ENCODE measurements around the gene DPEP1.

DPEP1 gene

GRCh38 chr16:89639385-89639784, 25.9 kb downstream of the DPEP1 start:
- CTCF ChIA-PET: interaction anchor here (0.7 to 3.6 kb wide), 5 partner anchors 16 to 81 kb away, joined by 3 to 34 read pairs (median 3); partner anchors contain the start of gene CPNE7
- POLR2A ChIA-PET: interaction anchor here (1.1 kb wide), 1 partner anchor 75 kb away, joined by 4 read pairs; no protein-coding TSS in a partner anchor
- no peak overlapping the region for H3K4me3 ChIP-seq (ENCODE audit: low read depth, low read length)
- TF ChIP-seq, protein P1, sequence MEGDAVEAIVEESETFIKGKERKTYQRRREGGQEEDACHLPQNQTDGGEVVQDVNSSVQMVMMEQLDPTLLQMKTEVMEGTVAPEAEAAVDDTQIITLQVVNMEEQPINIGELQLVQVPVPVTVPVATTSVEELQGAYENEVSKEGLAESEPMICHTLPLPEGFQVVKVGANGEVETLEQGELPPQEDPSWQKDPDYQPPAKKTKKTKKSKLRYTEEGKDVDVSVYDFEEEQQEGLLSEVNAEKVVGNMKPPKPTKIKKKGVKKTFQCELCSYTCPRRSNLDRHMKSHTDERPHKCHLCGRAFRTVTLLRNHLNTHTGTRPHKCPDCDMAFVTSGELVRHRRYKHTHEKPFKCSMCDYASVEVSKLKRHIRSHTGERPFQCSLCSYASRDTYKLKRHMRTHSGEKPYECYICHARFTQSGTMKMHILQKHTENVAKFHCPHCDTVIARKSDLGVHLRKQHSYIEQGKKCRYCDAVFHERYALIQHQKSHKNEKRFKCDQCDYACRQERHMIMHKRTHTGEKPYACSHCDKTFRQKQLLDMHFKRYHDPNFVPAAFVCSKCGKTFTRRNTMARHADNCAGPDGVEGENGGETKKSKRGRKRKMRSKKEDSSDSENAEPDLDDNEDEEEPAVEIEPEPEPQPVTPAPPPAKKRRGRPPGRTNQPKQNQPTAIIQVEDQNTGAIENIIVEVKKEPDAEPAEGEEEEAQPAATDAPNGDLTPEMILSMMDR (IDR thresholded peaks at IDR 0.05; ENCODE audit: insufficient read depth, low read length, missing control alignments): no peak
- DNase-seq (ENCODE audit: low read depth, low spot score): no peak

DNA sequence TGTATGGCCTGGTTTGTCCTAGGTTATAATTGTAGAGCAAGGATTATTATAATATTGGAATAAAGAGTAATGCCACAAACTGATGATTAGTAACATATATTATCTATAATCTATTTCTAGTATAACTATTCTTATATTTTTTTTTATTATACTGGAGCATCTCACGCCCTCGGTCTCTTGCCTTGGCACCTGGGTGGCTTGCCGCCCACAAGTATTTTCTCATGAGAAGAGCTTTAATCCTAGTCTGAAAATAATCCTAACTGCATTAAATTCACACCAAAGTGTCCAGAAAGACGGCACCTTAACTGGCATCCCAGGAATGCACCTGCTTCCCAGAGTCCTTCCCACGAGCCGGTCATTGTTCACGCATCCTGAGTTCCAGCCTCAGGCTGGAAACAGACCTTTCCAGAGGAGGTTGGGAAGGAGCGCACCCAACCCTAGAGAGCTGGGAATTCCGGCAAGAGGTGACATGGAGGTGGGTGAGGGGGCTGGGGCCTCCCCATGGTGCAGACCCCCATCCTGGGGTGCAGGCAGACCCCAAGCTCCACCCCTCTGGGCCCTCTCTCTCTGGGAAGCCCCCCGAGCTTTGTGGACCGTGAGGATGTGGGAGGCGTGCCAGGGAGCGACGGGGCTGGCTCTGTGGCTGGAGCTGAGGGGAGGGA, 28.1 kb downstream of the DPEP1 start:
- no peak for DNase-seq (ENCODE audit: low read depth, low spot score)
- ChIA-PET POLR2A (interaction anchor here (0.7 to 0.9 kb wide), 2 partner anchors 59 to 67 kb away, joined by 3 read pairs; no protein-coding TSS in a partner anchor), CTCF (interaction anchor here (0.7 to 3.8 kb wide), 32 partner anchors 8 to 449 kb away, joined by 3 to 34 read pairs (median 4); partner anchors contain the start of genes CPNE7 and DPEP1)
- TF ChIP-seq, protein P1 (IDR thresholded peaks at IDR 0.05; ENCODE audit: insufficient read depth, low read length, missing control alignments): no peak
- no peak overlapping the region for H3K4me3 ChIP-seq (ENCODE audit: low read depth, low read length)

GRCh38 chr16:89642574-89642973, 29.1 kb downstream of the DPEP1 start:
- CTCF ChIA-PET: interaction anchor here (0.7 to 3.8 kb wide), 16 partner anchors 9 to 450 kb away, joined by 3 to 34 read pairs (median 4); partner anchors contain the start of gene CPNE7
- POLR2A ChIA-PET: interaction anchor here (0.9 kb wide), 1 partner anchor 40 kb away, joined by 3 read pairs; no protein-coding TSS in a partner anchor

GRCh38 chr16:89643769-89644300, 30.4 kb downstream of the DPEP1 start:
- CTCF ChIA-PET: interaction anchor here (0.9 to 3.8 kb wide), 5 partner anchors 11 to 86 kb away, joined by 3 to 24 read pairs (median 8); no protein-coding TSS in a partner anchor
- POLR2A ChIA-PET: no interaction called here
- no peak for DNase-seq (ENCODE audit: low read depth, low spot score)

More at GRCh38 chr16:89642574-89642973, 29.1 kb downstream of the DPEP1 start:
- TF ChIP-seq, protein P1 (IDR thresholded peaks at IDR 0.05; ENCODE audit: insufficient read depth, low read length, missing control alignments): no peak
- no peak overlapping the region for H3K4me3 ChIP-seq (ENCODE audit: low read depth, low read length)
- no peak for DNase-seq (ENCODE audit: low read depth, low spot score)

DNA sequence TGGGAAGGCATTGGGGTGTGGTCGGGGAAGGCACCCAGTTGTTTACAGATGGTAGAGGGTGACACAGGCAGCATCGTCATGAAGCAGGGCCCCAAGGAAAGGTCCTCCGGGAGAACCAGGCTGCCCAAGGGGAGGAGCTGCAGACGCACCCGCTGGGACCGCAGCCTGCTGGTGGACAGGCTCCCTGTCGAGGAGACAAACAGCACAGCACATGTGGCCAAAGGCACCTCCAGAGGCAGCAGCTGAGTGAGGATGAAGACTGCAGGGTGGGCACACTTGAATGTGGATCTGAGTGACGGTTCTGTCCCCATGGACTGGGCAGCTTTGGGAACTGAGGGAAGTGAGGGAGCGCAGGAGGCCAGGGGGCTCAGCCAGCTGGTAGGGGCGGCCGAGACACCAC, 31.7 kb downstream of the DPEP1 start:
- TF ChIP-seq, protein P1 (IDR thresholded peaks at IDR 0.05; ENCODE audit: insufficient read depth, low read length, missing control alignments): no peak
- CTCF ChIA-PET: interaction anchor here (1.1 to 1.5 kb wide), 2 partner anchors 73 to 87 kb away, joined by 4 to 7 read pairs; no protein-coding TSS in a partner anchor

More at GRCh38 chr16:89643769-89644300, 30.4 kb downstream of the DPEP1 start:
- TF ChIP-seq, protein P1 (IDR thresholded peaks at IDR 0.05; ENCODE audit: insufficient read depth, low read length, missing control alignments): no peak
- H3K4me3 ChIP-seq (ENCODE audit: low read depth, low read length): no peak overlapping the region

GRCh38 chr16:89646270-89646669, 32.8 kb downstream of the DPEP1 start:
- ChIA-PET POLR2A (no interaction called here), CTCF (no interaction called here)
- no peak overlapping the region for H3K4me3 ChIP-seq (ENCODE audit: low read depth, low read length)
- no peak for DNase-seq (ENCODE audit: low read depth, low spot score)
- TF ChIP-seq, protein P1 (IDR thresholded peaks at IDR 0.05; ENCODE audit: insufficient read depth, low read length, missing control alignments): no peak

More for the DNA sequence above, 31.7 kb downstream of the DPEP1 start:
- POLR2A ChIA-PET: no interaction called here
- no peak overlapping the region for H3K4me3 ChIP-seq (ENCODE audit: low read depth, low read length)
- no peak for DNase-seq (ENCODE audit: low read depth, low spot score)

Measured in AG04449 (cell line).